Middle frontal gyrus (tissue), 1 donor: Measurements from ENCODE around the gene COPS4.
"Not testable (repeated sequence)": the region's sequence is repeated elsewhere in the genome, so short reads cannot be mapped to it uniquely, and the experiment has no call there.

Experiments used
- DNase-seq: peaks from one replicate; pipeline ENCODE4 v3.0.0-alpha.2; 2015; ENCODE audit warnings: low spot score; ENCODE audit errors: extremely low spot score

Gene COPS4

GRCh38 chr4:83023599-83023998 lies 11.4 kb upstream of the COPS4 start:
- DNase-seq = not testable (repeated sequence)

GRCh38 chr4:83024233-83024632 lies 10.8 kb upstream of the COPS4 start:
- no peak for DNase-seq

GRCh38 chr4:83025563-83025962 lies 9.4 kb upstream of the COPS4 start:
- DNase-seq = no peak

- DNase-seq = no peak
These were observed 6.0 kb upstream of the COPS4 start for GRCh38 chr4:83028976-83029375.

GRCh38 chr4:83029688-83030087 lies 5.3 kb upstream of the COPS4 start:
- no peak for DNase-seq

GRCh38 chr4:83036991-83037665 lies 2.1 kb downstream of the COPS4 start:
- no peak for DNase-seq

- no peak for DNase-seq
These were observed 5.3 kb downstream of the COPS4 start for GRCh38 chr4:83040269-83040668.

- not testable (repeated sequence) for DNase-seq
These were observed 8.2 kb downstream of the COPS4 start for GRCh38 chr4:83043157-83043556.

GRCh38 chr4:83043801-83044407 lies 8.9 kb downstream of the COPS4 start:
- DNase-seq = no peak

- no peak for DNase-seq
These were observed 11.9 kb downstream of the COPS4 start for GRCh38 chr4:83046693-83047473.

GRCh38 chr4:83048781-83049180 lies 13.8 kb downstream of the COPS4 start:
- not testable (repeated sequence) for DNase-seq

- DNase-seq = no peak
These were observed 19.9 kb downstream of the COPS4 start for GRCh38 chr4:83054928-83055327.

- no peak for DNase-seq
These were observed 27.8 kb downstream of the COPS4 start for GRCh38 chr4:83062739-83063138.

GRCh38 chr4:83065266-83065665 lies 30.3 kb downstream of the COPS4 start:
- no peak for DNase-seq

GRCh38 chr4:83067058-83067639 lies 32.2 kb downstream of the COPS4 start:
- DNase-seq = no peak

- DNase-seq = no peak
These were observed 36.1 kb downstream of the COPS4 start for GRCh38 chr4:83071116-83071515.

GRCh38 chr4:83074086-83074704 lies 39.2 kb downstream of the COPS4 start:
- DNase-seq = peak; percentile 61

GRCh38 chr4:83074783-83075182 lies 39.8 kb downstream of the COPS4 start:
- DNase-seq = not testable (repeated sequence)

GRCh38 chr4:83075311-83076095 lies 40.5 kb downstream of the COPS4 start:
- DNase-seq = no peak

- DNase-seq = no peak
These were observed 45.6 kb downstream of the COPS4 start for GRCh38 chr4:83080561-83080960.

- DNase-seq = no peak
These were observed 47.8 kb downstream of the COPS4 start for GRCh38 chr4:83082777-83083176.
